ENCODE data around the gene IFT122. TPM values are rescaled to one million over a fixed set of nuclear protein-coding genes. Genes with fewer than 3 reads are reported as not detected.
"Not testable (repeated sequence)": the region's sequence is repeated elsewhere in the genome, so short reads cannot be mapped to it uniquely, and the experiment has no call there.

The IFT122 gene
- total RNA-seq, 2 donors from 2014 or later, result 20.5 to 26.9 TPM

GRCh38 chr3:129491077-129491476 lies 51.1 kb downstream of the IFT122 start:
- H3K27me3 Mint-ChIP-seq (ENCODE audit: low read depth); ATAC-seq (replicated peaks in 1 of 2); H3K9me3 Mint-ChIP-seq; H3K4me3 Mint-ChIP-seq; H3K27ac Mint-ChIP-seq; H3K36me3 Mint-ChIP-seq (ENCODE audit: insufficient read depth in 2 of 2); H3K4me1 Mint-ChIP-seq (ENCODE audit: low read depth); DNase-seq: not testable (repeated sequence)

GRCh38 chr3:129491794-129492193 lies 51.8 kb downstream of the IFT122 start:
- H3K36me3 Mint-ChIP-seq (ENCODE audit: insufficient read depth in 2 of 2), result no peaks in the 10 kb centered on the region
- H3K9me3 Mint-ChIP-seq, result no peaks in the 10 kb centered on the region
- H3K4me3 Mint-ChIP-seq, result no peak overlapping the region
- H3K27me3 Mint-ChIP-seq (ENCODE audit: low read depth), result no peaks in the 10 kb centered on the region
- ATAC-seq (replicated peaks in 1 of 2) (no peak), DNase-seq (no peak)
- no peak overlapping the region for H3K27ac Mint-ChIP-seq
- H3K4me1 Mint-ChIP-seq (ENCODE audit: low read depth), result no peaks in the 10 kb centered on the region

GRCh38 chr3:129492691-129493090 lies 52.7 kb downstream of the IFT122 start:
- no peak overlapping the region for H3K4me3 Mint-ChIP-seq
- ATAC-seq (replicated peaks in 1 of 2) (no peak), DNase-seq (no peak)
- no peaks in the 10 kb centered on the region for H3K36me3 Mint-ChIP-seq (ENCODE audit: insufficient read depth in 2 of 2)
- no peaks in the 10 kb centered on the region for H3K27me3 Mint-ChIP-seq (ENCODE audit: low read depth)
- H3K4me1 Mint-ChIP-seq (ENCODE audit: low read depth), result no peaks in the 10 kb centered on the region
- no peaks in the 10 kb centered on the region for H3K9me3 Mint-ChIP-seq
- H3K27ac Mint-ChIP-seq, result no peak overlapping the region

- ATAC-seq (replicated peaks in 1 of 2), result no peak
- no peak overlapping the region for H3K27ac Mint-ChIP-seq
- no peak for DNase-seq
- no peaks in the 10 kb centered on the region for H3K9me3 Mint-ChIP-seq
- H3K4me1 Mint-ChIP-seq (ENCODE audit: low read depth), result no peaks in the 10 kb centered on the region
- H3K27me3 Mint-ChIP-seq (ENCODE audit: low read depth), result no peaks in the 10 kb centered on the region
- no peaks in the 10 kb centered on the region for H3K36me3 Mint-ChIP-seq (ENCODE audit: insufficient read depth in 2 of 2)
- no peak overlapping the region for H3K4me3 Mint-ChIP-seq
Measured at GRCh38 chr3:129493206-129493605, 53.2 kb downstream of the IFT122 start.

- H3K27me3 Mint-ChIP-seq (ENCODE audit: low read depth); DNase-seq; H3K4me3 Mint-ChIP-seq; H3K4me1 Mint-ChIP-seq (ENCODE audit: low read depth); H3K36me3 Mint-ChIP-seq (ENCODE audit: insufficient read depth in 2 of 2); ATAC-seq (replicated peaks in 1 of 2); H3K9me3 Mint-ChIP-seq; H3K27ac Mint-ChIP-seq: not testable (repeated sequence)
Measured at GRCh38 chr3:129494499-129494898, 54.5 kb downstream of the IFT122 start.

GRCh38 chr3:129495006-129495639 lies 55.1 kb downstream of the IFT122 start:
- H3K4me3 Mint-ChIP-seq; H3K27ac Mint-ChIP-seq; H3K4me1 Mint-ChIP-seq (ENCODE audit: low read depth); H3K36me3 Mint-ChIP-seq (ENCODE audit: insufficient read depth in 2 of 2); H3K9me3 Mint-ChIP-seq; ATAC-seq (replicated peaks in 1 of 2); H3K27me3 Mint-ChIP-seq (ENCODE audit: low read depth); DNase-seq: not testable (repeated sequence)

- DNase-seq; H3K9me3 Mint-ChIP-seq; ATAC-seq (replicated peaks in 1 of 2); H3K27me3 Mint-ChIP-seq (ENCODE audit: low read depth); H3K36me3 Mint-ChIP-seq (ENCODE audit: insufficient read depth in 2 of 2); H3K4me3 Mint-ChIP-seq; H3K27ac Mint-ChIP-seq; H3K4me1 Mint-ChIP-seq (ENCODE audit: low read depth): not testable (repeated sequence)
Measured at GRCh38 chr3:129497876-129498275, 57.9 kb downstream of the IFT122 start.

- H3K27ac Mint-ChIP-seq; DNase-seq; H3K36me3 Mint-ChIP-seq (ENCODE audit: insufficient read depth in 2 of 2); H3K4me1 Mint-ChIP-seq (ENCODE audit: low read depth); H3K4me3 Mint-ChIP-seq; ATAC-seq (replicated peaks in 1 of 2); H3K9me3 Mint-ChIP-seq; H3K27me3 Mint-ChIP-seq (ENCODE audit: low read depth): not testable (repeated sequence)
Measured at GRCh38 chr3:129498603-129499488, 58.8 kb downstream of the IFT122 start.

- not testable (repeated sequence) for H3K36me3 Mint-ChIP-seq (ENCODE audit: insufficient read depth in 2 of 2); H3K27me3 Mint-ChIP-seq (ENCODE audit: low read depth); H3K9me3 Mint-ChIP-seq; H3K27ac Mint-ChIP-seq; ATAC-seq (replicated peaks in 1 of 2); DNase-seq; H3K4me3 Mint-ChIP-seq; H3K4me1 Mint-ChIP-seq (ENCODE audit: low read depth)
Measured at GRCh38 chr3:129499604-129500333, 59.7 kb downstream of the IFT122 start.

- H3K36me3 Mint-ChIP-seq (ENCODE audit: insufficient read depth in 2 of 2), result no peaks in the 10 kb centered on the region
- no peak overlapping the region for H3K4me3 Mint-ChIP-seq
- no peaks in the 10 kb centered on the region for H3K4me1 Mint-ChIP-seq (ENCODE audit: low read depth)
- no peaks in the 10 kb centered on the region for H3K27me3 Mint-ChIP-seq (ENCODE audit: low read depth)
- no peak overlapping the region for H3K27ac Mint-ChIP-seq
- no peaks in the 10 kb centered on the region for H3K9me3 Mint-ChIP-seq
- ATAC-seq (replicated peaks in 1 of 2) (no peak), DNase-seq (no peak)
Measured at GRCh38 chr3:129500334-129500658, 60.3 kb downstream of the IFT122 start.

- H3K36me3 Mint-ChIP-seq (ENCODE audit: insufficient read depth in 2 of 2), result no peaks in the 10 kb centered on the region
- no peak overlapping the region for H3K27ac Mint-ChIP-seq
- no peaks in the 10 kb centered on the region for H3K4me1 Mint-ChIP-seq (ENCODE audit: low read depth)
- H3K4me3 Mint-ChIP-seq, result no peak overlapping the region
- no peak for DNase-seq
- no peaks in the 10 kb centered on the region for H3K27me3 Mint-ChIP-seq (ENCODE audit: low read depth)
- H3K9me3 Mint-ChIP-seq, result no peaks in the 10 kb centered on the region
- no peak for ATAC-seq (replicated peaks in 1 of 2)
Measured at GRCh38 chr3:129501630-129502029, 61.6 kb downstream of the IFT122 start.

GRCh38 chr3:129502641-129503408 lies 62.8 kb downstream of the IFT122 start:
- DNase-seq (no peak), ATAC-seq (replicated peaks in 1 of 2) (no peak)
- Mint-ChIP-seq H3K4me1 (ENCODE audit: low read depth) (no peaks in the 10 kb centered on the region), H3K4me3 (no peak overlapping the region), H3K36me3 (ENCODE audit: insufficient read depth in 2 of 2) (no peaks in the 10 kb centered on the region), H3K27me3 (ENCODE audit: low read depth) (no peaks in the 10 kb centered on the region), H3K9me3 (no peaks in the 10 kb centered on the region), H3K27ac (no peak overlapping the region)
